HCT116 (cell line): ENCODE results near the gene MRM1. TPM values are rescaled to one million over a fixed set of nuclear protein-coding genes. Genes with fewer than 3 reads are reported as not detected.

Experiments
- ATAC-seq: fragments of 200-7000 bp; cut with Tn5 transposase; 2 replicates; pipeline ENCODE4 v1.9.1; 2020; ENCODE audit warnings: mild to moderate bottlenecking, moderate library complexity
- BruUV-seq: library from RNA; stranded (reverse); fragments of 400-500 nt; replicated peaks from 2 replicates; lab custom pipeline; 2021; lab: Mats Ljungman, UMichigan
- CTCF ChIA-PET: fragments of 300-600 bp; sonication (Branson Sonifier 250); formaldehyde crosslinking; loops from one replicate; lab custom pipeline; 2021; ENCODE audit warnings: antibody characterized with exemption; lab: Charles Lee
- POLR2A ChIA-PET: fragments of 300-600, 350-600 bp; sonication (Branson Sonifier 250); formaldehyde crosslinking; loops from one replicate; lab custom pipeline; 2021; ENCODE audit warnings: antibody characterized with exemption; lab: Charles Lee
- RAD21 ChIA-PET, 2 experiments: fragments of 300-600 bp; sonication (Branson Sonifier 250); formaldehyde crosslinking; loops; one replicate each; lab custom pipeline; 2023; ENCODE audit warnings: low total read pairs in 2 of 2; ENCODE audit not compliant: uncharacterized antibody in 2 of 2, unreplicated experiment in 2 of 2, low non-redundant PET in 1 of 2; lab: Charles Lee
- DNase-seq: peaks from one replicate; pipeline ENCODE4 v3.0.0-alpha.2; 2010; ENCODE audit warnings: low read depth, low spot score
- H2AFZ ChIP-seq: fragments of 200-600 bp; shearing (Covaris generic), sonication (generic); 2 replicates; pipeline ENCODE4 v1.6.1; 2017; ENCODE audit warnings: low read depth, mixed run types, mixed read lengths, antibody characterized with exemption, low read length; ENCODE audit not compliant: poor library complexity, severe bottlenecking
- H3K27ac ChIP-seq: 2 replicates; pipeline ENCODE4 v1.5.1; 2012; ENCODE audit warnings: low read depth, low read length
- H3K27me3 ChIP-seq: fragments of 200-600 bp; sonication (generic); 2 replicates; pipeline ENCODE4 v1.6.1; 2016; ENCODE audit warnings: mixed run types, low read length, mixed read lengths; ENCODE audit not compliant: insufficient read depth
- H3K36me3 ChIP-seq, 2 experiments: fragments of 200-500 bp in 1 of 2; fragments of 200-600 bp in 1 of 2; sonication (Bioruptor generic) in 1 of 2; sonication (generic) in 1 of 2; 2 replicates each; pipeline versions ENCODE4 v1.5.1 to v1.6.1; 2014 to 2016; ENCODE audit warnings: low read length in 2 of 2, inconsistent platforms in 1 of 2, mixed read lengths in 1 of 2, mixed run types in 1 of 2; ENCODE audit not compliant: insufficient read depth in 2 of 2, control insufficient read depth in 1 of 2
- H3K4me1 ChIP-seq, 2 experiments: fragments of 200-600 bp in 1 of 2; sonication (generic) in 1 of 2; 2 replicates each; pipeline versions ENCODE4 v1.5.1 to v1.6.1; 2012 to 2017; ENCODE audit warnings: low read length in 2 of 2, inconsistent platforms in 1 of 2, mild to moderate bottlenecking in 1 of 2, mixed read lengths in 1 of 2, mixed run types in 1 of 2, moderate library complexity in 1 of 2; ENCODE audit not compliant: insufficient read depth in 2 of 2, control insufficient read depth in 1 of 2
- H3K4me2 ChIP-seq: fragments of 200-600 bp; sonication (generic); 2 replicates; pipeline ENCODE4 v1.6.1; 2017; ENCODE audit warnings: mixed run types, low read length, mixed read lengths
- H3K4me3 ChIP-seq, 2 experiments: fragments of 200-600 bp in 1 of 2; sonication (generic) in 1 of 2; replicated peaks in 1 of 2; 2 replicates each; pipeline ENCODE4 v1.5.1; 2011 to 2016; ENCODE audit warnings: low read length in 2 of 2, control low read depth in 1 of 2, low read depth in 1 of 2, mild to moderate bottlenecking in 1 of 2, mixed read lengths in 1 of 2, mixed run types in 1 of 2
- H3K79me2 ChIP-seq: fragments of 200-600 bp; sonication (generic); 2 replicates; pipeline ENCODE4 v1.6.1; 2017; ENCODE audit warnings: mild to moderate bottlenecking, mixed run types, low read length, moderate library complexity, mixed read lengths; ENCODE audit not compliant: insufficient read depth
- H3K9ac ChIP-seq: fragments of 200-600 bp; sonication (generic); 2 replicates; pipeline ENCODE4 v1.6.1; 2016; ENCODE audit warnings: low read length, mixed read lengths
- H3K9me2 ChIP-seq: fragments of 200-600 bp; sonication (generic), shearing (Covaris generic); 2 replicates; pipeline ENCODE4 v1.6.1; 2017; ENCODE audit warnings: mixed run types, mild to moderate bottlenecking, moderate library complexity; ENCODE audit not compliant: insufficient read depth
- H3K9me3 ChIP-seq, 2 experiments: fragments of 200-500 bp in 1 of 2; fragments of 200-600 bp in 1 of 2; sonication (Bioruptor generic) in 1 of 2; sonication (generic) in 1 of 2; 2 replicates each; pipeline ENCODE4 v1.6.1; 2014 to 2017; ENCODE audit warnings: low read length in 2 of 2, mixed read lengths in 2 of 2, inconsistent platforms in 1 of 2, low read depth in 1 of 2, mild to moderate bottlenecking in 1 of 2, mixed run types in 1 of 2, moderate library complexity in 1 of 2; ENCODE audit not compliant: control insufficient read depth in 1 of 2, insufficient read depth in 1 of 2
- H4K20me1 ChIP-seq: fragments of 200-600 bp; sonication (generic), shearing (Covaris generic); 2 replicates; pipeline ENCODE4 v1.6.1; 2017; ENCODE audit warnings: mixed run types, mild to moderate bottlenecking, moderate library complexity; ENCODE audit not compliant: insufficient read depth
- CEBPB ChIP-seq: IDR thresholded peaks from 2 replicates; pipeline ENCODE4 v1.6.1; 2012; ENCODE audit warnings: low read depth
- CTCF ChIP-seq, 3 experiments: fragments of 200-600 bp in 1 of 3; sonication (generic) in 1 of 3; IDR thresholded peaks in 2 of 3; conservative IDR thresholded peaks in 1 of 3; 2 replicates each; pipeline ENCODE4 v1.5.1; 2012 to 2017; ENCODE audit warnings: low read depth in 2 of 3, low read length in 2 of 3, antibody characterized with exemption in 1 of 3, borderline replicate concordance in 1 of 3, control low read depth in 1 of 3, mild to moderate bottlenecking in 1 of 3, mixed read lengths in 1 of 3, mixed run types in 1 of 3, moderate library complexity in 1 of 3; ENCODE audit not compliant: insufficient read depth in 1 of 3
- EGR1 ChIP-seq: IDR thresholded peaks from 2 replicates; pipeline ENCODE4 v1.6.1; 2012; ENCODE audit warnings: low read depth
- EZH2 ChIP-seq: fragments of 200-600 bp; sonication (generic); IDR thresholded peaks from 2 replicates; pipeline ENCODE4 v1.6.1; 2017; ENCODE audit warnings: antibody characterized with exemption, mixed run types
- EZH2phosphoT487 ChIP-seq: fragments of 200-600 bp; IDR thresholded peaks from 2 replicates; pipeline ENCODE4 v1.6.1; 2018; ENCODE audit warnings: antibody characterized with exemption, borderline replicate concordance
- FOSL1 ChIP-seq: IDR thresholded peaks from 2 replicates; pipeline ENCODE4 v1.6.1; 2012; ENCODE audit warnings: low read depth
- JUND ChIP-seq: IDR thresholded peaks from 2 replicates; pipeline ENCODE4 v1.6.1; 2012
- MAX ChIP-seq: IDR thresholded peaks from 2 replicates; pipeline ENCODE4 v1.6.1; 2012
- POLR2A ChIP-seq: IDR thresholded peaks from 2 replicates; pipeline ENCODE4 v1.7.0; 2011; ENCODE audit warnings: borderline replicate concordance; ENCODE audit not compliant: insufficient read depth, insufficient read length; ENCODE audit errors: extremely low read depth
- POLR2AphosphoS5 ChIP-seq: IDR thresholded peaks from 2 replicates; pipeline ENCODE4 v1.6.1; 2011; ENCODE audit warnings: mild to moderate bottlenecking, low read depth, low read length, moderate library complexity
- RAD21 ChIP-seq: IDR thresholded peaks from 2 replicates; pipeline ENCODE4 v1.6.1; 2012; ENCODE audit warnings: low read depth, mild to moderate bottlenecking
- SP1 ChIP-seq: IDR thresholded peaks from 2 replicates; pipeline ENCODE4 v1.6.1; 2012; ENCODE audit warnings: low read depth
- ZFX ChIP-seq: fragments of 450-650 bp; IDR thresholded peaks from 2 replicates; pipeline ENCODE4 v1.6.1; 2017
- intact Hi-C: fragments of 100-400 bp; cut with micrococcal nuclease; formaldehyde crosslinking; loops from 2 replicates; pipeline ENCODE4 v1.10.0; 2022
- total RNA-seq: library from RNA; stranded (reverse); gene quantifications from one replicate; pipeline ENCODE4 v1.2.1, GENCODE V29; 2021; ENCODE audit not compliant: unreplicated experiment

MRM1 gene
- total RNA-seq, 1 experiment from 2014 or later, result 14.5 TPM

GRCh38 chr17:36629252-36629847 is 28.0 kb downstream of the MRM1 start:
- no peaks in the 10 kb centered on the region for H3K9me3 ChIP-seq
- ChIA-PET RAD21 (interaction anchor here in 1 of 2 experiments (1.0 kb wide), 1 partner anchor 126 kb away, joined by 3 read pairs; no protein-coding TSS in a partner anchor), POLR2A (no interaction called here), CTCF (interaction anchor here (0.6 to 4.1 kb wide), 10 partner anchors 14 to 744 kb away, joined by 3 to 25 read pairs (median 4); partner anchors contain the start of gene RDM1)
- peaks cover 0 to 4% of the 10 kb centered on the region in 2 experiments; a peak in 2 of 4 replicates for H3K4me1 ChIP-seq
- H3K79me2 ChIP-seq, result no peaks in the 10 kb centered on the region
- peak; percentile 54 for DNase-seq
- H3K27me3 ChIP-seq, result 0 out of 2 replicates have a peak, but pooled peaks cover 4% of the 10 kb centered on the region
- H3K9me2 ChIP-seq, result no peaks in the 10 kb centered on the region
- no TSS peak for BruUV-seq
- intact Hi-C loops, result loop anchor here (1.0 to 5.0 kb wide), 6 partner anchors 126 to 768 kb away; no protein-coding TSS in a partner anchor
- H3K4me2 ChIP-seq, result no peak overlapping the region
- H3K4me3 ChIP-seq, result no peak overlapping the region
- no peaks in the 10 kb centered on the region for H4K20me1 ChIP-seq
- H3K9ac ChIP-seq, result 0 out of 2 replicates have a peak overlapping the region, but pooled peaks have one; percentile 3
- H2AFZ ChIP-seq, result no peak overlapping the region
- H3K36me3 ChIP-seq, result no peaks in the 10 kb centered on the region
- TF ChIP-seq CEBPB (no peak), EZH2phosphoT487 (no peak), RAD21 (peak; percentile 98), MAX (peak; percentile 62; the same call in 1 of the 2 replicates), EGR1 (no peak), SP1 (no peak), ZFX (no peak), FOSL1 (no peak), POLR2AphosphoS5 (no peak), POLR2A (no peak), JUND (no peak), EZH2 (no peak), CTCF (IDR thresholded peaks at IDR 0.05 in 2 of 3, conservative IDR thresholded peaks at IDR 0.05 in 1 of 3; ENCODE audit: borderline replicate concordance in 1 of 3, insufficient read depth in 1 of 3, low read depth in 2 of 3, low read length in 2 of 3) (peak; percentile 92 to 98 (median 98))
- H3K27ac ChIP-seq, result no peak overlapping the region
- peak; percentile 95 for ATAC-seq
